Measurements from ENCODE around the gene SVEP1.
A peak's percentile ranks its signal among the peaks of the same experiment; 100 is the strongest.

Gene SVEP1

GRCh38 chr9:110521206-110521605 is 58.3 kb downstream of the SVEP1 start:
- no peak for DNase-seq

- DNase-seq: no peak
These were observed 59.3 kb downstream of the SVEP1 start for GRCh38 chr9:110520120-110520701.

GRCh38 chr9:110517483-110517882 is 62.1 kb downstream of the SVEP1 start:
- no peak for DNase-seq

- no peak for DNase-seq
These were observed 64.6 kb downstream of the SVEP1 start for GRCh38 chr9:110514897-110515296.

GRCh38 chr9:110512817-110513216 is 66.7 kb downstream of the SVEP1 start:
- no peak for DNase-seq

- DNase-seq: peak; percentile 26 to 53 (median 39)
These were observed 69.7 kb downstream of the SVEP1 start for GRCh38 chr9:110509792-110510191.

GRCh38 chr9:110502842-110503241 is 76.7 kb downstream of the SVEP1 start:
- no peak for DNase-seq

GRCh38 chr9:110499608-110500007 is 79.9 kb downstream of the SVEP1 start:
- DNase-seq: no peak

GRCh38 chr9:110487196-110487595 is 92.3 kb downstream of the SVEP1 start:
- no peak for DNase-seq

GRCh38 chr9:110486218-110486617 is 93.3 kb downstream of the SVEP1 start:
- no peak for DNase-seq

- DNase-seq: no peak
These were observed 100.1 kb downstream of the SVEP1 start for GRCh38 chr9:110479481-110479880.

- no peak for DNase-seq
These were observed 103.3 kb downstream of the SVEP1 start for GRCh38 chr9:110476251-110476650.

- DNase-seq: no peak
These were observed 107.4 kb downstream of the SVEP1 start for GRCh38 chr9:110472111-110472510.

GRCh38 chr9:110468950-110469349 is 110.6 kb downstream of the SVEP1 start:
- DNase-seq: no peak

- no peak for DNase-seq
These were observed 114.4 kb downstream of the SVEP1 start for GRCh38 chr9:110465190-110465589.

GRCh38 chr9:110464321-110464720 is 115.2 kb downstream of the SVEP1 start:
- peak in 1 of 4 experiments; percentile 4 for DNase-seq

- DNase-seq: no peak
These were observed 116.0 kb downstream of the SVEP1 start for GRCh38 chr9:110463499-110463898.

- no peak for DNase-seq
These were observed 122.3 kb downstream of the SVEP1 start for GRCh38 chr9:110457245-110457644.

GRCh38 chr9:110456681-110457080 is 122.9 kb downstream of the SVEP1 start:
- DNase-seq: no peak

GRCh38 chr9:110455860-110456259 is 123.7 kb downstream of the SVEP1 start:
- no peak for DNase-seq

GRCh38 chr9:110452227-110452801 is 127.2 kb downstream of the SVEP1 start:
- peak in 3 of 4 experiments; percentile 4 to 42 (median 21) for DNase-seq

- DNase-seq: no peak
These were observed 127.8 kb downstream of the SVEP1 start for GRCh38 chr9:110451726-110452125.

GRCh38 chr9:110447476-110447875 is 132.1 kb downstream of the SVEP1 start:
- peak; percentile 2 to 59 (median 34) for DNase-seq

GRCh38 chr9:110446171-110446570 is 133.4 kb downstream of the SVEP1 start:
- peak; percentile 13 to 58 (median 36) for DNase-seq

- DNase-seq: no peak
These were observed 134.6 kb downstream of the SVEP1 start for GRCh38 chr9:110444911-110445310.

Data from suppressor macrophage (primary cell).